ENCODE measurements around the gene MLLT6. TPM values are rescaled to one million over a fixed set of nuclear protein-coding genes. Genes with fewer than 3 reads are reported as not detected.
A peak's percentile ranks its signal among the peaks of the same experiment; 100 is the strongest.

The MLLT6 gene
- total and polyA plus RNA-seq, 2 of the 13 experiments (the other 11 are each of a cell fraction or from before 2014, with no cell fraction given), result 50.7 to 69.5 TPM

DNA sequence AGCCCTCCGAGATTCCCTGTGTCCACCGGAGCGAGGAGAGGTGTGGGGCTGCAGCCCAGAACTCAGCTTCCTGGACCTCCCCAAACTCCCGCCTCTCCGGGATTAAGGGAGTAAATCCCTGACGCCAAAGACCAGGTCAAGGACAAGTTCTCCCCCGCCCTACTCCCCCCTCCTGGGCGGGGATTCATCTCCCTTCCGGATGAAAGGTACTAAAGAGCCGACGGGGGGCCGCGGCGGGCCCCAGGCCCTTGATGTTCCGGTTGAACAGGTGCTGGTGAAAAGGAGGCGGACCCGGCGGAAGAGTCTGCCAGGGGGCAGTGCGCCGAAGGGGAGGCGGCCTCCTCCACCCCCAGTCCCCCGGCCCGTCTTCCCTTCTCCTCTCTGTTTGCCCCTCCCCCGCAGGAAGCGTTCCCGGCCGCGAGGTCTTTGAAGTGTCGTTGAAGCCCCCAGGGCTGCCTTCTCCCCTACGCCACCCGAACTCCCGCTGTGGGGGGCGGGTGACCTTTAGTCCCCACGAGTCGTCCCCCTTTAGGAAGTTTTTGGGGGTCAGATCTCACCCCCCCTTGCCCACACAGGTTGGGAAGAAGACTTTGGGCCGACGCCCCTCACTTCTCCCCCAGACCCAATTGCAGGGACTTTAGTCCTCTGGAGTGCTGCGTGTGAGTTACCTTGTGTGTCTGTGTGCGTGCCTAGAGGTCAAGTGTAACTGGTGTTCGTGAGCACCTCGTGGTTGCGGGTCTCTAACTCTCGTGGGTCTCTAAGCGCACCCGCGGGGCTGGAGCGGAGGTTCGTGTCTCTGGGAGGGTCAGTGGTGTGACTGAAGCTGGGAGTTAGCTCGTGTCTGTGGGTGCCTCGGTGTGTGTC, 1.1 kb upstream of the MLLT6 start (continued):
- TF ChIP-seq, protein P1, sequence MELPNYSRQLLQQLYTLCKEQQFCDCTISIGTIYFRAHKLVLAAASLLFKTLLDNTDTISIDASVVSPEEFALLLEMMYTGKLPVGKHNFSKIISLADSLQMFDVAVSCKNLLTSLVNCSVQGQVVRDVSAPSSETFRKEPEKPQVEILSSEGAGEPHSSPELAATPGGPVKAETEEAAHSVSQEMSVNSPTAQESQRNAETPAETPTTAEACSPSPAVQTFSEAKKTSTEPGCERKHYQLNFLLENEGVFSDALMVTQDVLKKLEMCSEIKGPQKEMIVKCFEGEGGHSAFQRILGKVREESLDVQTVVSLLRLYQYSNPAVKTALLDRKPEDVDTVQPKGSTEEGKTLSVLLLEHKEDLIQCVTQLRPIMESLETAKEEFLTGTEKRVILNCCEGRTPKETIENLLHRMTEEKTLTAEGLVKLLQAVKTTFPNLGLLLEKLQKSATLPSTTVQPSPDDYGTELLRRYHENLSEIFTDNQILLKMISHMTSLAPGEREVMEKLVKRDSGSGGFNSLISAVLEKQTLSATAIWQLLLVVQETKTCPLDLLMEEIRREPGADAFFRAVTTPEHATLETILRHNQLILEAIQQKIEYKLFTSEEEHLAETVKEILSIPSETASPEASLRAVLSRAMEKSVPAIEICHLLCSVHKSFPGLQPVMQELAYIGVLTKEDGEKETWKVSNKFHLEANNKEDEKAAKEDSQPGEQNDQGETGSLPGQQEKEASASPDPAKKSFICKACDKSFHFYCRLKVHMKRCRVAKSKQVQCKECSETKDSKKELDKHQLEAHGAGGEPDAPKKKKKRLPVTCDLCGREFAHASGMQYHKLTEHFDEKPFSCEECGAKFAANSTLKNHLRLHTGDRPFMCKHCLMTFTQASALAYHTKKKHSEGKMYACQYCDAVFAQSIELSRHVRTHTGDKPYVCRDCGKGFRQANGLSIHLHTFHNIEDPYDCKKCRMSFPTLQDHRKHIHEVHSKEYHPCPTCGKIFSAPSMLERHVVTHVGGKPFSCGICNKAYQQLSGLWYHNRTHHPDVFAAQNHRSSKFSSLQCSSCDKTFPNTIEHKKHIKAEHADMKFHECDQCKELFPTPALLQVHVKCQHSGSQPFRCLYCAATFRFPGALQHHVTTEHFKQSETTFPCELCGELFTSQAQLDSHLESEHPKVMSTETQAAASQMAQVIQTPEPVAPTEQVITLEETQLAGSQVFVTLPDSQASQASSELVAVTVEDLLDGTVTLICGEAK (IDR thresholded peaks at IDR 0.05), result no peak
- TF ChIP-seq, protein P1 (CRISPR knock-in tag; IDR thresholded peaks at IDR 0.05), result peak; percentile 78
- peak; percentile 99 for TF ChIP-seq ZC3H4 (CRISPR knock-in tag; IDR thresholded peaks at IDR 0.05; ENCODE audit: borderline replicate concordance)
- TF ChIP-seq EED (CRISPR knock-in tag; IDR thresholded peaks at IDR 0.05), result no peak
- TF ChIP-seq EEA1 (CRISPR knock-in tag; IDR thresholded peaks at IDR 0.05; ENCODE audit: borderline replicate concordance), result peak; percentile 81; the same call in 1 of the 2 replicates
- no peak for TF ChIP-seq NFRKB (IDR thresholded peaks at IDR 0.05)
- TF ChIP-seq SMARCC2 (IDR thresholded peaks at IDR 0.05), result no peak
- TF ChIP-seq, protein P2, sequence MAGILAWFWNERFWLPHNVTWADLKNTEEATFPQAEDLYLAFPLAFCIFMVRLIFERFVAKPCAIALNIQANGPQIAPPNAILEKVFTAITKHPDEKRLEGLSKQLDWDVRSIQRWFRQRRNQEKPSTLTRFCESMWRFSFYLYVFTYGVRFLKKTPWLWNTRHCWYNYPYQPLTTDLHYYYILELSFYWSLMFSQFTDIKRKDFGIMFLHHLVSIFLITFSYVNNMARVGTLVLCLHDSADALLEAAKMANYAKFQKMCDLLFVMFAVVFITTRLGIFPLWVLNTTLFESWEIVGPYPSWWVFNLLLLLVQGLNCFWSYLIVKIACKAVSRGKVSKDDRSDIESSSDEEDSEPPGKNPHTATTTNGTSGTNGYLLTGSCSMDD (CRISPR knock-in tag; IDR thresholded peaks at IDR 0.05), result no peak
- TF ChIP-seq, protein P3, sequence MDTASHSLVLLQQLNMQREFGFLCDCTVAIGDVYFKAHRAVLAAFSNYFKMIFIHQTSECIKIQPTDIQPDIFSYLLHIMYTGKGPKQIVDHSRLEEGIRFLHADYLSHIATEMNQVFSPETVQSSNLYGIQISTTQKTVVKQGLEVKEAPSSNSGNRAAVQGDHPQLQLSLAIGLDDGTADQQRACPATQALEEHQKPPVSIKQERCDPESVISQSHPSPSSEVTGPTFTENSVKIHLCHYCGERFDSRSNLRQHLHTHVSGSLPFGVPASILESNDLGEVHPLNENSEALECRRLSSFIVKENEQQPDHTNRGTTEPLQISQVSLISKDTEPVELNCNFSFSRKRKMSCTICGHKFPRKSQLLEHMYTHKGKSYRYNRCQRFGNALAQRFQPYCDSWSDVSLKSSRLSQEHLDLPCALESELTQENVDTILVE (CRISPR knock-in tag; IDR thresholded peaks at IDR 0.05), result peak; percentile 99
- TF ChIP-seq SALL1 (CRISPR knock-in tag; IDR thresholded peaks at IDR 0.05), result peak; percentile 94
- TF ChIP-seq PRMT3 (CRISPR knock-in tag; IDR thresholded peaks at IDR 0.05; ENCODE audit: borderline replicate concordance, low read depth), result peak; percentile 44; the same call in 1 of the 2 replicates
- peak; percentile 45 for TF ChIP-seq ZFX (CRISPR knock-in tag; IDR thresholded peaks at IDR 0.05; ENCODE audit: low read depth)
- TF ChIP-seq ZNF274 (CRISPR knock-in tag; IDR thresholded peaks at IDR 0.05), result peak; percentile 67; the same call in 1 of the 2 replicates

All from HepG2 (cell line).